Prostate gland (tissue), 2 donors: ENCODE measurements around the gene FKBP10. TPM values are rescaled to one million over a fixed set of nuclear protein-coding genes. Genes with fewer than 3 reads are reported as not detected.
"Not testable (repeated sequence)": the region's sequence is repeated elsewhere in the genome, so short reads cannot be mapped to it uniquely, and the experiment has no call there.

Source experiments
- DNase-seq: peaks from one replicate; pipeline ENCODE4 v3.0.0-alpha.2; 2019; ENCODE audit warnings: low spot score
- H3K27ac ChIP-seq, 2 donors: fragments of 200-600 bp; sonication (generic); 2 replicates each; pipeline ENCODE4 v1.5.1; 2017 to 2019
- H3K27me3 ChIP-seq: fragments of 200-600 bp; sonication (generic); replicated peaks from 2 replicates; pipeline ENCODE4 v1.5.1; 2019; ENCODE audit not compliant: insufficient read depth
- H3K36me3 ChIP-seq, 2 donors: fragments of 200-600 bp; sonication (generic); 1 replicate in 1 of 2; 2 replicates in 1 of 2; pipeline versions ENCODE4 v1.5.1 to v1.8.1; 2017 to 2019
- H3K4me1 ChIP-seq: fragments of 200-600 bp; sonication (generic); replicated peaks from 2 replicates; pipeline ENCODE4 v1.5.1; 2019
- H3K4me3 ChIP-seq, 2 donors: fragments of 200-600 bp; sonication (generic); 2 replicates each; pipeline ENCODE4 v1.5.1; 2017 to 2019
- H3K9me3 ChIP-seq: fragments of 200-600 bp; sonication (generic); 2 replicates; pipeline ENCODE4 v1.5.1; 2017
- POLR2A ChIP-seq: fragments of 450-650 bp; IDR thresholded peaks from one replicate; pipeline ENCODE4 v1.6.1; 2016; ENCODE audit warnings: antibody characterized with exemption, mild to moderate bottlenecking
- POLR2AphosphoS5 ChIP-seq: sonication (generic); formaldehyde crosslinking; IDR thresholded peaks from one replicate; pipeline ENCODE4 v1.6.1; 2017; ENCODE audit warnings: antibody characterized with exemption
- WGBS: methylation state at CpG from one replicate; pipeline ENCODE4 v1.1.5; 2018; 5-methylcytosine and 5-hydroxymethylcytosine counted together
- intact Hi-C: fragments of 100-400 bp; cut with DNase I; formaldehyde crosslinking; loops from one replicate; pipeline ENCODE4 v1.14.2; 2022
- total RNA-seq, 2 donors: library from RNA; depleted of rRNA; stranded (reverse); fragments of >200 nt; gene quantifications; one replicate each; pipeline ENCODE4 v1.1.0, GENCODE V29; 2016
- TF ChIP-seq, protein P1 (sequence below), 4 experiments: fragments of 200-600 bp in 2 of 4; fragments of 450-650 bp in 2 of 4; sonication (generic) in 2 of 4; IDR thresholded peaks; 1 replicate in 3 of 4; 2 replicates in 1 of 4; pipeline ENCODE4 v1.5.1; 2016 to 2019; ENCODE audit warnings: antibody characterized with exemption in 4 of 4, mild to moderate bottlenecking in 2 of 4, moderate library complexity in 2 of 4

Gene FKBP10
- total RNA-seq, 2 donors from 2014 or later = 24.5 to 50.2 TPM

DNA sequence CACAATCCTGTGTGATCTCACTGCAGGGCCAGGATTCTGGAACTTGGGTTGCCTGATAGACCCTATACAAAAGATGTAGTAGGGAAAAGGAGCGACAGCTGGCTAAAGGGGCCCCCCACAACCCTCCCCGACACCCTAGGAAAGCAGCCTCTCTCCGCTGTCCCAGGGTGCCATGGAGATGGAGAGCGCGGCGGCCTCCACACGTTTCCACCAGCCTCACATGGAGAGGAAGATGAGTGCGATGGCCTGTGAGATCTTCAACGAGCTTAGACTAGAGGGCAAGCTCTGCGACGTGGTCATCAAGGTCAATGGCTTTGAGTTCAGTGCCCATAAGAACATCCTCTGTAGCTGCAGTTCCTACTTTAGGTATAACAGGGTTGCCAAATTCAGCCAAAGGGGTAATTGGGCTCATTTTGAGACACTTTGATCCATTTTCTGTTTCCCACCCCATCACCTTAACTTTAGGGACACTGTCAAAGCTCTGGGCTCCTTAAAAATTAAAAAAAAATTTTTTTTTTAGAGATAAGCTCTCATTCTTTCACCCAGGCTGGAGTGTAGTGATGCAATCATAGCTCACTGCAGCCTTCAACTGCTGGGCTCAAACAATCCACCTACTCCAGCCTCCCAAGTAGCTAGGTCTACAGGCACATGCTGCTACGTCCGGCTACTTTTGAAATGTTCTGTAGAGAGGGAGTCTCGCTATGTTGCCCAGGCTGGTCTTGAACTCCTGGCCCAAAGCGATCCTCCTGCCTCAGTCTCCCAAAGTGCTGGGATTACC lies 25.1 kb downstream of the FKBP10 start, which contains the start of gene KLHL10:
Gene KLHL10, plus strand, starts transcription at position 65 of the 778 bp plus-strand sequence. Its CDS starts 108 bp downstream, at position 173.
- Histone ChIP-seq H3K27me3 (no peaks in the 10 kb centered on the region), H3K4me3 (peak within 1 kb of the TSS; percentile 79 to 88), H3K9me3 (no peaks in the 10 kb centered on the region), H3K27ac (no peak within 1 kb of the TSS), H3K36me3 (no peaks in the 10 kb centered on the region), H3K4me1 (no peaks in the 10 kb centered on the region)
- DNase-seq = no peak
- 96% methylated on average over 15 of the region's 15 CpGs for WGBS
- intact Hi-C loops = no loop called here
- TF ChIP-seq POLR2A = no peak

DNA sequence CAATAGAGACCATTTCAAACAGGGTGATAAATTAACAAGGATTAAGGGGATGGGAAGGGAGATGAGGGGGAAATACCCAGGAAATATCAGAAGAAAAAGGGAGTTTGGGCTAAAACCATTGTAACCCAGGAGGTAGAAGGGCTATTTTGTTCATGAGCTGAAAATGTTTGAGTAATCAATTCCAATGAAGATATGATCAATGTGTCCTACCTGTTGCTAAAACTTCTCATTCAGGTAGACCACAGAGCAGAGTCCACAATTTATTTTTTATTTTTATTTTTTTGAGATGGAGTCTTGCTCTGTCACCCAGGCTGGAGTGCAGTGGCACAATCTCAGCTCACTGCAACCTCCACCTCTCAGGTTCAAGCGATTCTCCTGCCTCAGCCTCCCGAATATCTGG lies 26.6 kb downstream of the FKBP10 start:
- intact Hi-C loops, H3K36me3 ChIP-seq, H3K9me3 ChIP-seq, H3K27me3 ChIP-seq, H3K27ac ChIP-seq, H3K4me3 ChIP-seq, DNase-seq, H3K4me1 ChIP-seq: not testable (repeated sequence)
- WGBS = 90% methylated on average over 2 of the region's 2 CpGs

- intact Hi-C loops, H3K36me3 ChIP-seq, H3K9me3 ChIP-seq, H3K27me3 ChIP-seq, H3K4me3 ChIP-seq, H3K4me1 ChIP-seq, DNase-seq, H3K27ac ChIP-seq: not testable (repeated sequence)
- WGBS = 90% methylated on average over 6 of the region's 6 CpGs
These were observed 28.0 kb downstream of the FKBP10 start for GRCh38 chr17:41840781-41841180.

DNA sequence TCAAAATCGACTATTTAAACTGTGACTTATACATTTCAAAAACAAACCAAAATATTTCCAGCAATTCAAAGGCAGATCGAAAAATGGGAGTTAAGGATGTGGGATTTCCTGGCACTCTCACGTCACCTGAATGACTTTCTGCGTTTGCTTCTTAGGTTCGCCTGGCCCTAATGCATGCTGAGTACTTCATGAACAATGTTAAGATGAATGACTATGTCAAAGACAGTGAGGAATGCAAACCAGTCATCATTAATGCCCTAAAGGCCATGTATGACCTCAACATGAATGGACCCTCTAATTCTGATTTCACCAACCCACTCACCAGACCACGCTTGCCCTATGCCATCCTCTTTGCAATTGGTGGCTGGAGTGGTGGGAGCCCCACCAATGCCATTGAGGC lies 32.2 kb downstream of the FKBP10 start:
- no peaks in the 10 kb centered on the region for H3K9me3 ChIP-seq
- no peaks in the 10 kb centered on the region for H3K27me3 ChIP-seq
- DNase-seq = no peak
- no peaks in the 10 kb centered on the region for H3K4me1 ChIP-seq
- H3K36me3 ChIP-seq = no peaks in the 10 kb centered on the region
- intact Hi-C loops = no loop called here
- TF ChIP-seq POLR2A (no peak), POLR2AphosphoS5 (no peak)
- TF ChIP-seq, protein P1, sequence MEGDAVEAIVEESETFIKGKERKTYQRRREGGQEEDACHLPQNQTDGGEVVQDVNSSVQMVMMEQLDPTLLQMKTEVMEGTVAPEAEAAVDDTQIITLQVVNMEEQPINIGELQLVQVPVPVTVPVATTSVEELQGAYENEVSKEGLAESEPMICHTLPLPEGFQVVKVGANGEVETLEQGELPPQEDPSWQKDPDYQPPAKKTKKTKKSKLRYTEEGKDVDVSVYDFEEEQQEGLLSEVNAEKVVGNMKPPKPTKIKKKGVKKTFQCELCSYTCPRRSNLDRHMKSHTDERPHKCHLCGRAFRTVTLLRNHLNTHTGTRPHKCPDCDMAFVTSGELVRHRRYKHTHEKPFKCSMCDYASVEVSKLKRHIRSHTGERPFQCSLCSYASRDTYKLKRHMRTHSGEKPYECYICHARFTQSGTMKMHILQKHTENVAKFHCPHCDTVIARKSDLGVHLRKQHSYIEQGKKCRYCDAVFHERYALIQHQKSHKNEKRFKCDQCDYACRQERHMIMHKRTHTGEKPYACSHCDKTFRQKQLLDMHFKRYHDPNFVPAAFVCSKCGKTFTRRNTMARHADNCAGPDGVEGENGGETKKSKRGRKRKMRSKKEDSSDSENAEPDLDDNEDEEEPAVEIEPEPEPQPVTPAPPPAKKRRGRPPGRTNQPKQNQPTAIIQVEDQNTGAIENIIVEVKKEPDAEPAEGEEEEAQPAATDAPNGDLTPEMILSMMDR (IDR thresholded peaks at IDR 0.05) = no peak
- no peak overlapping the region for H3K27ac ChIP-seq
- 96% methylated on average over 6 of the region's 6 CpGs for WGBS
- H3K4me3 ChIP-seq = no peak overlapping the region

- Histone ChIP-seq H3K27ac (no peak overlapping the region), H3K27me3 (no peaks in the 10 kb centered on the region), H3K4me3 (no peak overlapping the region), H3K9me3 (no peaks in the 10 kb centered on the region), H3K36me3 (no peaks in the 10 kb centered on the region), H3K4me1 (no peaks in the 10 kb centered on the region)
- WGBS = 37% methylated on average over 4 of the region's 4 CpGs
- no peak for DNase-seq
- intact Hi-C loops = no loop called here
- no peak for TF ChIP-seq POLR2AphosphoS5
- TF ChIP-seq, protein P1 (IDR thresholded peaks at IDR 0.05) = no peak
- TF ChIP-seq POLR2A = no peak
These were observed 36.0 kb downstream of the FKBP10 start for GRCh38 chr17:41848788-41849187.

GRCh38 chr17:41849251-41849990 lies 36.6 kb downstream of the FKBP10 start:
- Histone ChIP-seq H3K9me3 (no peaks in the 10 kb centered on the region), H3K36me3 (no peaks in the 10 kb centered on the region), H3K4me3 (no peak overlapping the region), H3K27ac (no peak overlapping the region), H3K27me3 (no peaks in the 10 kb centered on the region), H3K4me1 (no peaks in the 10 kb centered on the region)
- 76% methylated on average over 4 of the region's 4 CpGs for WGBS
- TF ChIP-seq POLR2AphosphoS5 = no peak
- TF ChIP-seq POLR2A = no peak
- TF ChIP-seq, protein P1 (IDR thresholded peaks at IDR 0.05) = no peak
- no peak for DNase-seq
- intact Hi-C loops = no loop called here

DNA sequence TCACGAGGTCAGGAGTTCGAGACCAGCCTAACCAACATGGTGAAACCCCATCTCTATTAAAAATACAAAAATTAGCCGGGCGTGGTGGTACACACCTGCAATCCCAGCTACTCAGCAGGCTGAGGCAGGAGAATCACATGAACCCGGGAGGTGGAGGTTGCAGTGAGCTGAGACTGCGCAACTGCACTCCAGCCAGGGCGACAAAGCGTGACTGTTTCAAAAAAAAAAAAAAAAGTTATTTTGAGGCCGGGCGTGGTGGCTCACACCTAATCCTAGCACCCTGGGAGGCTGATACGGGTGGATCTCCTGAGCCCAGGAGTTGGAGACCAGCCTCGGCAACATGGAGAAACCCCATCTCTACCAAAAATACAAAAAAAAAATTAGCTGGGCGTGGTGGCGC lies 38.6 kb downstream of the FKBP10 start:
- H3K4me3 ChIP-seq, H3K27ac ChIP-seq, H3K9me3 ChIP-seq, DNase-seq, H3K27me3 ChIP-seq, H3K36me3 ChIP-seq, intact Hi-C loops, H3K4me1 ChIP-seq: not testable (repeated sequence)
- WGBS = 96% methylated on average over 14 of the region's 14 CpGs
